Mesenteric fat pad (tissue), 1 donor: ENCODE measurements around the gene ASTN2. TPM values are rescaled to one million over a fixed set of nuclear protein-coding genes. Genes with fewer than 3 reads are reported as not detected.
"Not testable (repeated sequence)": the region's sequence is repeated elsewhere in the genome, so short reads cannot be mapped to it uniquely, and the experiment has no call there.

Experiments used
- DNase-seq: peaks from one replicate; pipeline ENCODE4 v3.0.0-alpha.2; 2020; ENCODE audit warnings: low spot score
- total RNA-seq: library from RNA; stranded (reverse); fragmentation: NEBNext Ultra II Directional; extraction: Animal tissue kit (Norgen Biotek cat#: 25700); gene quantifications from one replicate; pipeline ENCODE4 v1.2.1, GENCODE V29; 2021
- donor health status: DM: yes; HTN: yes; CAD: no.

ASTN2 gene
- total RNA-seq, 1 donor from 2014 or later = 3.1 TPM

- no peak for DNase-seq
These were observed 333.1 kb downstream of the ASTN2 start for GRCh38 chr9:117081641-117082317.

- DNase-seq = no peak
These were observed 334.0 kb downstream of the ASTN2 start for GRCh38 chr9:117080765-117081390.

DNA sequence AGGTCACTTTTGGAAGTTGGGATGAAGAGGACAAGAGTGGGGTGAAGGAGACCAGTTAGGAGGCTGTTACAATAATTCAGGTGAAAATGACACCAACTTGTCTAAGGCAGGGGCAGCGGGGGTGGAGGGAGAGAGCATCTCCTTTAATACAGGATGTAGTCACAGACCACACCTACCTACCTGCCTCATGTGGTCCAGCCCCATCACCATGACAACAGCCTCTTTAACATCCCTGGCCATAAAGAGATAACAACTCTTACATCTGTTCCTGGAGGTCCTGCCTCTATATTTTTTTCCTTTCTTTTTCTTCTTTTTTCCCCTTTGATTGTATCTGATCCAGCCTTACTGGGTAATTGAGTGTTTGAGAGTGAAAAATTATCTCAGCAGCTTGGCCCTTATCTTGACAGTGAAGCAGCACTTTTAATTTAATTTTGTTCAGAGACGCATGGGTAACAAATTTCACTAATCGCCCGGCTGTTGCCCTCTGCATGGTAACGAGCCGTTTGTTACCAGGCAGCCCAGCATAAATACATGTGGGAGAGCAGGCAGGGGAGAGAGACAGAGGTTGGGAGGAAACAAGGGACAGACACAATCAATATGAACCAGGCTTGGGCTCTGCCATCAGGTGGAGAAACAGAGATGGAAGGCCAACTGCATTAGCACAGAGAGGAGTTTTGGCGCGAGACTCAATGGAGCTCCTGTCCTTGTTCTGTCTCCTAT is 338.1 kb downstream of the ASTN2 start:
- DNase-seq = no peak

- DNase-seq = no peak
These were observed 339.2 kb downstream of the ASTN2 start for GRCh38 chr9:117075636-117076035.

GRCh38 chr9:117074784-117075520 is 339.9 kb downstream of the ASTN2 start:
- DNase-seq = no peak

DNA sequence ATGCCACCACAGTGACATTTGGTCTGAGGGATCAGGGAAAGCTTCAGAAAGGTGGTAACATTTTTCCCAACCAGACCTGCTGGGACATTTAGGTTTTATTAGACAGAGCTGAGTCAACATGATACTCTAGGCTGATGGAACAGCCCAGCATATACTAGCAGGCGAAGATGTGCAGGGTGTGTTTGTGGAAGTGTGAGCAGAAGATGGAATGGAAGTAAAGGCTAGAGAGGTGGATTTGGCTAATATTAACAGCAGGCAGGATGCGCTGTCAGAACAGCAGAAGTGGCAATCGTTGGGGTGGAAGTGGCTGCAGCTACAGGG is 340.6 kb downstream of the ASTN2 start:
- no peak for DNase-seq

- no peak for DNase-seq
These were observed 341.1 kb downstream of the ASTN2 start for GRCh38 chr9:117073539-117074341.

DNA sequence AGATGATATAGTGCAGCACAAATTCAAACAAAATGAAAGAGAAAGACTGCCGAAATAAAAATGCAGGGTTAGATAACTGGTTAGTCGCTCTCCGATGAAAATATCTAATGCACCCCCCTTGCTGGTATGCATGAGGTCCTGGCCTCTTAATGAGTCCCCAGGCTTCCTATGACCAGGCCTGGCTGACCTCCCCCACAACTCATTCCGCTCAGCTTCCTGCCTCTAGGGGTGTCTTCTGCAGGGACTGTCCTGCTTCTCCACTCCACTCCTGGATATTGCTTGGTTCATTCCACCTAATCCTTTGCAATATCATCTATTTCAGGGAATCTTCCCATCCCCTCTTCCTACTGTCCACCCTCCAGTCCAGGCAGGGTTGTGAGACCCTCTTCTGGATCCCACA is 341.8 kb downstream of the ASTN2 start:
- no peak for DNase-seq

DNA sequence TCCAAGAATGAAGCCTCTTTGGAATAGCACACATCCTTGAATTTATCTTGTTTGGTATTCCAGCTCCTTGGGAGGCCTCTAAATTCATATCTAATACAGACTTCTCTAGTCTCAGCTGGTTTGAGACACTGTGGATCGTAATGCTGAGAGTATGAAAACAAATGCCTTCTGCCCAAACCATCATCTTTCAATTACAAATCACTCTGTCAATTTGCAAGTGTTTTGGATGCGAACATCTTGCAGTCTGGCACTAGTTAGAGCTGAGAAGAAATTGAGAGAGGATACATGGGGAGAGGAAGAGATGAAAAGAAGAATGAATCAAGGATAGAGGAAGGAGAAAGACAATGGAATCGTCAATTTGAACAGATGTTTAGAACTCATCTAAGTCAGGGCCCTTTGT is 342.6 kb downstream of the ASTN2 start:
- no peak for DNase-seq

GRCh38 chr9:117071673-117072207 is 343.1 kb downstream of the ASTN2 start:
- not testable (repeated sequence) for DNase-seq

- DNase-seq = no peak
These were observed 351.0 kb downstream of the ASTN2 start for GRCh38 chr9:117063721-117064471.

- no peak for DNase-seq
These were observed 353.9 kb downstream of the ASTN2 start for GRCh38 chr9:117060963-117061362.

DNA sequence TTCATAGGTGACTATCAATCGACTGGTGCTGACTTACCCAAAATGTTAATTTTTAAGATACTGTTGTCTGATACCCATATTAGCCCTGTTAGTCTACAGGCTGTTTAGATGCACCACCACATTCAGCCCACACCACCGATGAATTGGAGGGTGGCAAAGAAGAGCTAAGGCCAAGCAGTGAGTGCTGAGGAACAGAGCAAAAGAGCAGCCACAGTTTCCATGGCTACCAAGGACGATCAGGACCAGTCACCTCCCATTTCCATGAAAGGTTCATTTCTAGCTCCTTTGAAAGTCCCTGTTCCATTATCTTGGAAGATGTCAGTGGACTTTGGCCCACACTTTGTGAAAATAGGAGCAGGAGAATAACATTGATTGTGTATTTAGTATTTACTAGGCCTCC is 364.9 kb downstream of the ASTN2 start:
- DNase-seq = no peak

- DNase-seq = no peak
These were observed 368.1 kb downstream of the ASTN2 start for GRCh38 chr9:117046666-117047327.

DNA sequence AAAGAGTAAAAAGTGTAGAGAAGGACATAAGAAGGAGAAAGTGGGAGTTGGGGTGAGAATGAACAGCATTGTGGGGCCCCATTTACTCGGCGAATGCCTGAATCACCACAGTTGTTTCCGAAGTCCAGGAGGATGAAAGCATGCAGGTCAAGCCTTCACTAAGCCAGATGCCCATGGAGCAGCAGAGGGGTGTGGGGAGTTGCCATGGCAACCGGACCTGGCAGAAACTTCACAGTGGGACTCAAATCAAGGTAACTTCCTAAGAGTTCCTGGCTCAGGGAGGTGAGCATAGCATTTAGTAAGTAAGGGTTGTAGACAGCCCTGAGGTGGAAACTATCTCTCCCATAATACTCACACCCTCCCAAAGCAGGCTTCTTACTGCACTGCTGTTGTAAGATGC is 370.6 kb downstream of the ASTN2 start:
- no peak for DNase-seq

GRCh38 chr9:117043159-117043558 is 371.7 kb downstream of the ASTN2 start:
- no peak for DNase-seq

DNA sequence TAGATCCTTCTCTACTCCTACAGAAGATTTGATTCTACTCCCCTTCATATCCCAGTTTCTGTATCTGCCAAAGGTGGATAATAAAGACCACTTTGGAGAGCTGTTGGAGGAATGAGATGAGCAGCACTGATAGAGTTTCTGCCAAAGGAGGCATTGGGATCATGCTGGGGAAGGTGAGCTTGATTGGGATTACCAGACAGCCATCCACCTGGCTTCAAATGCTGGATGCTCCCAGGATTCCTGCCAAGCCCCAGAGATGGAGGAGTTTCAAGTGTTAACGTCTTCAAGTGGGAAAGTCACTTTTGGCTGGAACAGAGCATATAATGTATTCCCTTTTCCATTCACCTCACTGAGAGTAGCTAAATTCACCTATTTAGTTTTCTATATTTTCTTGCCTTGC is 379.3 kb downstream of the ASTN2 start:
- no peak for DNase-seq

- no peak for DNase-seq
These were observed 380.0 kb downstream of the ASTN2 start for GRCh38 chr9:117034866-117035265.

GRCh38 chr9:117030254-117030768 is 384.5 kb downstream of the ASTN2 start:
- DNase-seq = no peak
